Forelimb muscle (tissue), 1 donor: ENCODE data around the gene TMEM40. TPM values are rescaled to one million over a fixed set of nuclear protein-coding genes. Genes with fewer than 3 reads are reported as not detected.
"Not testable (repeated sequence)": the region's sequence is repeated elsewhere in the genome, so short reads cannot be mapped to it uniquely, and the experiment has no call there.

Experiments used
- DNase-seq: peaks from one replicate; pipeline ENCODE4 v3.0.0-alpha.2; 2013; ENCODE audit warnings: low read depth
- polyA plus RNA-seq: library from polyadenylated mRNA; unstranded; fragments of 120-200 nt; gene quantifications from one replicate; pipeline ENCODE4 v1.2.1, GENCODE V29; 2013; ENCODE audit not compliant: insufficient read length

TMEM40 gene
- 30.9 TPM for polyA plus RNA-seq

- DNase-seq = no peak
Measured at GRCh38 chr3:12759097-12759679, at the start of gene TMEM40. TMEM40 (minus strand) TSS chr3:12759259; CDS start chr3:12749832, 9,427 bp downstream.

- DNase-seq = no peak
Measured at GRCh38 chr3:12808587-12808986, 49.5 kb upstream of the TMEM40 start.

- no peak for DNase-seq
Measured at GRCh38 chr3:12807601-12808359, 48.7 kb upstream of the TMEM40 start.

- no peak for DNase-seq
Measured at GRCh38 chr3:12807066-12807465, 48.0 kb upstream of the TMEM40 start.

GRCh38 chr3:12803371-12803770 is 44.3 kb upstream of the TMEM40 start:
- no peak for DNase-seq

- DNase-seq = no peak
Measured at GRCh38 chr3:12799525-12800440, 40.7 kb upstream of the TMEM40 start.

- DNase-seq = no peak
Measured at GRCh38 chr3:12798559-12799179, 39.6 kb upstream of the TMEM40 start.

GRCh38 chr3:12797892-12798558 is 39.0 kb upstream of the TMEM40 start:
- DNase-seq = no peak

GRCh38 chr3:12797124-12797891 is 38.2 kb upstream of the TMEM40 start:
- no peak for DNase-seq

GRCh38 chr3:12796171-12797123 is 37.4 kb upstream of the TMEM40 start, which contains the start of gene CAND2:
CAND2 (plus strand) TSS chr3:12796680; CDS start chr3:12796721, 41 bp downstream.
- DNase-seq = peak; percentile 40

GRCh38 chr3:12793701-12794100 is 34.6 kb upstream of the TMEM40 start:
- no peak for DNase-seq

- no peak for DNase-seq
Measured at GRCh38 chr3:12791430-12791829, 32.4 kb upstream of the TMEM40 start.

- DNase-seq = not testable (repeated sequence)
Measured at GRCh38 chr3:12787967-12788690, 29.1 kb upstream of the TMEM40 start.

- DNase-seq = not testable (repeated sequence)
Measured at GRCh38 chr3:12787346-12787745, 28.3 kb upstream of the TMEM40 start.

- DNase-seq = no peak
Measured at GRCh38 chr3:12785096-12785495, 26.0 kb upstream of the TMEM40 start.

GRCh38 chr3:12782172-12782815 is 23.2 kb upstream of the TMEM40 start:
- no peak for DNase-seq

GRCh38 chr3:12780751-12781150 is 21.7 kb upstream of the TMEM40 start:
- DNase-seq = no peak

- DNase-seq = no peak
Measured at GRCh38 chr3:12777171-12777570, 18.1 kb upstream of the TMEM40 start.
